Erythroblast (primary cell): ENCODE measurements around the gene ISG20.

Experiments used
- GATA1 ChIP-seq: IDR thresholded peaks from 2 replicates; pipeline ENCODE4 v1.6.1; 2011; ENCODE audit warnings: low read depth, mild to moderate bottlenecking, control low read depth, low read length, moderate library complexity
- POLR2A ChIP-seq: IDR thresholded peaks from 2 replicates; pipeline ENCODE4 v1.6.1; 2011; ENCODE audit warnings: mild to moderate bottlenecking, low read length

DNA sequence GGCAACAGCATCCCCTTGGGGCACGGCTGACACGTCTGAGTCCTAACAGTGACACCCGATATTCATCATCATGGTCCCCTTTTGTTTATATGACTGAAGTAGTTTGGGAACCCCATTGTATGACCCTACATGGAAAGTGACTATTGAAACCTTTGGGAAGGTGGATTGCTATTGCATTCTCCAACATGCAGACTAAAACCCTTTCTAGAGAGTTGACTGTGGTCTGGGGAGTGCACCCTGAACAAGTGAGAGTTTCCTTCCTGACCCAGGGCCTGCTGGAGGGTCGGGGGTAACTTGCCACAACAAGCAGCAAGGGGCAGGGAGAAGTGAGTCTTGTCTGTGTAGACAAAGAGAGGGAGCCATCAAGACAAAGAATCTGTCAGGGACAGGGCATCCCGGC is 54.4 kb downstream of the ISG20 start:
- no peak for TF ChIP-seq POLR2A
- TF ChIP-seq GATA1 = no peak
